Thymus (tissue), 11 donors: Measurements from ENCODE around the gene CNIH1. TPM values are rescaled to one million over a fixed set of nuclear protein-coding genes. Genes with fewer than 3 reads are reported as not detected.
"Not testable (repeated sequence)": the region's sequence is repeated elsewhere in the genome, so short reads cannot be mapped to it uniquely, and the experiment has no call there.

Source experiments
- DNase-seq, 9 donors: peaks; one replicate each; pipeline ENCODE4 v3.0.0-alpha.2; 2013; ENCODE audit warnings: low spot score in 9 of 9, low read depth in 6 of 9, missing footprints in 1 of 9
- H3K27ac ChIP-seq, 2 donors: one replicate each; pipeline ENCODE4 v1.5.1; 2013; ENCODE audit warnings: control low read depth in 1 of 2, low read depth in 1 of 2, low read length in 1 of 2, mild to moderate bottlenecking in 1 of 2, moderate library complexity in 1 of 2
- H3K27me3 ChIP-seq, 2 donors: one replicate each; pipeline ENCODE4 v1.5.1; 2013; ENCODE audit warnings: low read length in 1 of 2; ENCODE audit not compliant: control insufficient read depth in 2 of 2, insufficient read depth in 1 of 2
- H3K36me3 ChIP-seq, 2 donors: one replicate each; pipeline ENCODE4 v1.5.1; 2013; ENCODE audit warnings: low read length in 1 of 2, mild to moderate bottlenecking in 1 of 2, moderate library complexity in 1 of 2; ENCODE audit not compliant: control insufficient read depth in 2 of 2, insufficient read depth in 2 of 2
- H3K4me1 ChIP-seq, 2 donors: one replicate each; pipeline ENCODE4 v1.5.1; 2013; ENCODE audit warnings: low read length in 2 of 2; ENCODE audit not compliant: control insufficient read depth in 2 of 2, insufficient read depth in 2 of 2
- H3K4me3 ChIP-seq, 2 donors: one replicate each; pipeline ENCODE4 v1.5.1; 2013; ENCODE audit warnings: low read length in 2 of 2, control low read depth in 1 of 2, mild to moderate bottlenecking in 1 of 2
- H3K9me3 ChIP-seq, 2 donors: one replicate each; pipeline ENCODE4 v1.5.1; 2013; ENCODE audit warnings: low read length in 1 of 2, mild to moderate bottlenecking in 1 of 2; ENCODE audit not compliant: control insufficient read depth in 2 of 2, insufficient read depth in 1 of 2
- WGBS: extraction: QIAGEN DNeasy Blood & Tissue Kit; methylation state at CpG from one replicate; pipeline ENCODE4 v1.1.7; 2013; 5-methylcytosine and 5-hydroxymethylcytosine counted together
- polyA plus RNA-seq: library from polyadenylated mRNA; stranded (reverse); fragments of 200-250 nt; gene quantifications from one replicate; pipeline ENCODE4 v1.2.3, GENCODE V29; 2013
- total RNA-seq: library from RNA; stranded (reverse); fragments of 120-200 nt; gene quantifications from one replicate; pipeline ENCODE4 v1.2.4, GENCODE V29; 2013
- donor health status: healthy.

CNIH1 gene
- total and polyA plus RNA-seq, 2 donors, result 55.8 to 73.7 TPM

DNA sequence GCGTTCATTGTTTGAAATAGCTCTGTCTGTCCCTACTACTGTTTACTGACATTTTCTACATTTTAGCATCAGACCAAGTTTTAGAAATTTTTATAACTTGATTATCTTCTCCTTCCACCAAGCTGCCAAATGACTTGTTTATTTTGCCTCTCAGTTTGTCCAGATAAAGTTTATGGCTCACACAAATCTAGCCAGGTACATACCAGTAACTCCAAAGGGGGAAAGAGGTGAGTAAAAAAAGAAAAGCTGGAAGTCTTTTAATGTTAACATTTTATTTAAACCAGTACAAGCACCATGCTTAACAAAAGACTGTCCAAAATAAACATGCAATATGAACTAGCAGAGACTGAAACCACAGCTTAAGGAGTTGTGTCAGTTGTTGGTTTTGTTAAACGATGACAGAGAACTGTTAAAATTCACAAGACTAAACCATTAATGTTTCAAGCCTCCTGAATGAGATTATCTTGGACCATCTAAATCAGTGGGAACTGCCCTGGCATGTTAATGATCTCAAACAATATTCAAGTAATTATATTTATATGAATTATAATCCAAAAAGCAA, 33.1 kb upstream of the CNIH1 start:
- no peak overlapping the region for H3K27ac ChIP-seq
- WGBS, result 95% methylated on average over 2 of the region's 2 CpGs
- no peaks in the 10 kb centered on the region for H3K9me3 ChIP-seq
- no peak overlapping the region for H3K4me3 ChIP-seq
- H3K36me3 ChIP-seq, result peaks cover 3 to 12% of the 10 kb centered on the region in 2 donors
- no peak for DNase-seq
- no peaks in the 10 kb centered on the region for H3K4me1 ChIP-seq
- H3K27me3 ChIP-seq, result no peaks in the 10 kb centered on the region

- Histone ChIP-seq H3K36me3 (peaks cover 0 to 4% of the 10 kb centered on the region in 2 donors), H3K9me3 (no peaks in the 10 kb centered on the region), H3K27me3 (no peaks in the 10 kb centered on the region), H3K4me3 (no peak overlapping the region), H3K4me1 (no peaks in the 10 kb centered on the region), H3K27ac (no peak overlapping the region)
- WGBS, result 97% methylated on average over 4 of the region's 4 CpGs
- DNase-seq, result no peak
Observed at GRCh38 chr14:54472315-54472714, 31.1 kb upstream of the CNIH1 start.

- WGBS, result 97% methylated on average over 4 of the region's 4 CpGs
- no peak for DNase-seq
- no peak overlapping the region for H3K27ac ChIP-seq
- H3K27me3 ChIP-seq, result no peaks in the 10 kb centered on the region
- no peak overlapping the region for H3K4me3 ChIP-seq
- no peaks in the 10 kb centered on the region for H3K4me1 ChIP-seq
- no peaks in the 10 kb centered on the region for H3K9me3 ChIP-seq
- H3K36me3 ChIP-seq, result peaks cover 0 to 4% of the 10 kb centered on the region in 2 donors
Observed at GRCh38 chr14:54471641-54472040, 30.5 kb upstream of the CNIH1 start.

DNA sequence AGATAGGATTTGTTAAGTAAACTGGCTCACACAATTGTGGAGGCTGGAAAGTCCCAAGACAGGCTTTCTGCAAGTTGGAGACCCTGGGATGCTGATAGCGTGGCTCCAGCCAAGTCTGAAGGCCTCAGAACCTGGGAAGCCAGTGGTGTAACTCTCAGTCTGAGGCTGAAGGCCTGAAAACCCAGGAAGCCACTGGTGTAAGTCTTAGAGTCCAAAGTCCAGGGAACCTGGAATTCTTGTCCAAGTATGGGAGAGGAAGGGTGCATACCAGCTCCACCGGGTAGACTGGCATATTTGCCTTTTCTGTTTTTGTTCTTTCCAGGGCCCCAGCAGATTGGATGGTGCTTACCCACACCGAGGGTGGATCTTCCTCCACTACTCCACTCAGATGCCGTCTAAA, 29.5 kb upstream of the CNIH1 start:
- H3K36me3 ChIP-seq, result peaks cover 0 to 4% of the 10 kb centered on the region in 2 donors
- H3K4me3 ChIP-seq, result no peak overlapping the region
- no peaks in the 10 kb centered on the region for H3K4me1 ChIP-seq
- no peak for DNase-seq
- no peaks in the 10 kb centered on the region for H3K9me3 ChIP-seq
- H3K27ac ChIP-seq, result no peak overlapping the region
- WGBS, result 96% methylated on average over 4 of the region's 4 CpGs
- H3K27me3 ChIP-seq, result no peaks in the 10 kb centered on the region

DNA sequence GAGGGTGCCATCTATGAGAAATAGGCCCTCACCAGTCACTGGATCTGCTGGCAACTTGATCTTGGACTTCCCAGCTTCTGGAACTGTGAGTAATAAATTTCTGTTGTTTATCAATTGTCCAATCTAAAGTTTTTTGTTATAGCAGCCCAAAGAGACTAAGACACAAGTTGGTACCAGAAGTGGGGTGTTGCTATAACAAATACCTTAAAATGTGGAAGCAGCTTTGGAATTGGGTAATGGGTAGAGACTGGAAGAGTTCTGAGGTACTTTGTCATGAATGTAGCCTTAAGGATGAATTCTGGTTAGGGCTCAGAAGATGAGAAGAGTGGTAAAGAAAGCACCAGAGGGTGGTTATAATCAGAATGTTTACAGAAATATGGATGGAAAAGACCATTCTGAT, 26.1 kb upstream of the CNIH1 start:
- Histone ChIP-seq H3K36me3 (no peaks in the 10 kb centered on the region), H3K4me3 (no peak overlapping the region), H3K27me3 (no peaks in the 10 kb centered on the region), H3K4me1 (no peaks in the 10 kb centered on the region), H3K27ac (no peak overlapping the region), H3K9me3 (no peaks in the 10 kb centered on the region)
- DNase-seq, result no peak

GRCh38 chr14:54465654-54466053, 24.5 kb upstream of the CNIH1 start:
- Histone ChIP-seq H3K27ac (no peak overlapping the region), H3K9me3 (no peaks in the 10 kb centered on the region), H3K36me3 (no peaks in the 10 kb centered on the region), H3K27me3 (no peaks in the 10 kb centered on the region), H3K4me1 (no peaks in the 10 kb centered on the region), H3K4me3 (no peak overlapping the region)
- DNase-seq, result no peak
- 86% methylated on average over 4 of the region's 4 CpGs for WGBS

- H3K4me3 ChIP-seq, result no peak overlapping the region
- H3K4me1 ChIP-seq, result no peaks in the 10 kb centered on the region
- DNase-seq, result no peak
- H3K36me3 ChIP-seq, result no peaks in the 10 kb centered on the region
- peaks cover 1 to 7% of the 10 kb centered on the region in 2 donors for H3K9me3 ChIP-seq
- no peak overlapping the region for H3K27ac ChIP-seq
- no peaks in the 10 kb centered on the region for H3K27me3 ChIP-seq
- WGBS, result 94% methylated on average over 5 of the region's 5 CpGs
Observed at GRCh38 chr14:54462048-54462447, 20.9 kb upstream of the CNIH1 start.

GRCh38 chr14:54459106-54459505, 17.9 kb upstream of the CNIH1 start:
- no peak for DNase-seq
- Histone ChIP-seq H3K4me1 (no peaks in the 10 kb centered on the region), H3K27me3 (no peaks in the 10 kb centered on the region), H3K36me3 (no peaks in the 10 kb centered on the region), H3K4me3 (no peak overlapping the region), H3K9me3 (peaks cover 1 to 7% of the 10 kb centered on the region in 2 donors), H3K27ac (no peak overlapping the region)
- WGBS, result 91% methylated on average over 3 of the region's 3 CpGs

DNA sequence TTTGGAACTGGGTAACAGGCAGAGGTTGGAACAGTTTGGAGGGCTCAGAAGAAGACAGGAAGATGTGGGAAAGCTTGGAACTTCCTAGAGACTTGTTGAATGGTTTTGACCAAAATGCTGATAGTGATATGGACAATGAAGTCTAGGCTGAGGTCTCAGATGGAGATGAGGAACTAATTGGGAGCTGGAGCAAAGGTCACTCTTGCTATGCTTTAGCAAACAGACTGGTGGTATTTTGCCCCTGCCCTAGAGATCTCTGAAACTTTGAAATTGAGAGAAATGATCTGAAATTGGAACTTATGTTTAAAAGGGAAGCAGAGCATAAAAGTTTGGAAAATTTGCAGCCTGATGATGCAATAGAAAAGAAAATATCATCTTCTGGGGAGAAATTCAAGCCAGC, 17.4 kb upstream of the CNIH1 start:
- H3K36me3 ChIP-seq, H3K27ac ChIP-seq, H3K4me1 ChIP-seq, DNase-seq, H3K4me3 ChIP-seq, H3K9me3 ChIP-seq, H3K27me3 ChIP-seq: not testable (repeated sequence)

DNA sequence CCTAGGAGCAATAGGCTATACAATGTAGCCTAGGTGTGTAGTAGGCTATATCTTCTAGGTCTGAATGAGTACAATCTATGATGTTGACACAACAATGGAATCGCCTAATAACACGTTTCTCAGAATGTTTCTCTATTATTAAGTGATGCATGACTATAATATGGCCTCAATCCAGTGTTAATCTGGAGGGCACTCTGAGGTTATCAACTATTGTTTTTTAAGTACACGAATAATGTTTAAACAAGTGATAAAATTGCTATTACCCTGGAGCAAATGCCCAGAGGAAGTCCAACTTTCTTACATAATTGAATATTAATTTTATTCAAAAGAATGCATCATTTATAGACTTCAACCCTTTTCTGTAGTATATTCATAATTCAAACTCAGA, 16.4 kb upstream of the CNIH1 start:
- H3K9me3 ChIP-seq, result peaks cover 1 to 7% of the 10 kb centered on the region in 2 donors
- H3K27ac ChIP-seq, result no peak overlapping the region
- DNase-seq, result no peak
- 96% methylated on average over 3 of the region's 3 CpGs for WGBS
- no peaks in the 10 kb centered on the region for H3K36me3 ChIP-seq
- no peaks in the 10 kb centered on the region for H3K27me3 ChIP-seq
- H3K4me1 ChIP-seq, result no peaks in the 10 kb centered on the region
- no peak overlapping the region for H3K4me3 ChIP-seq
